WERI-Rb-1 (cell line): ENCODE measurements around the gene DEAF1.

ENCODE experiments used
- DNase-seq: peaks from one replicate; pipeline ENCODE4 v3.0.0-alpha.2; 2020
- H3K27ac ChIP-seq: fragments of 250-450 bp; sonication (Bioruptor Pico); 2 replicates; pipeline ENCODE4 v1.5.1; 2020; ENCODE audit warnings: mild to moderate bottlenecking, moderate library complexity
- H3K27me3 ChIP-seq: fragments of 250-450 bp; sonication (Bioruptor Pico); 2 replicates; pipeline ENCODE4 v1.5.1; 2021; ENCODE audit warnings: mild to moderate bottlenecking, low read depth, moderate library complexity; ENCODE audit not compliant: insufficient read depth, severe bottlenecking
- H3K36me3 ChIP-seq: fragments of 250-450 bp; sonication (Bioruptor Pico); 2 replicates; pipeline ENCODE4 v1.5.1; 2020; ENCODE audit warnings: mild to moderate bottlenecking, moderate library complexity
- H3K4me3 ChIP-seq: 2 replicates; pipeline ENCODE4 v1.5.1; 2011; ENCODE audit warnings: low read depth, mild to moderate bottlenecking, control low read depth, low read length
- H3K9me3 ChIP-seq: fragments of 250-450 bp; sonication (Bioruptor Pico); 2 replicates; pipeline ENCODE4 v1.5.1; 2021; ENCODE audit warnings: mild to moderate bottlenecking, moderate library complexity; ENCODE audit not compliant: severe bottlenecking
- CTCF ChIP-seq: IDR thresholded peaks from 2 replicates; pipeline ENCODE4 v1.5.1; 2011; ENCODE audit warnings: low read depth, mild to moderate bottlenecking, control low read depth, inconsistent platforms, low read length

The DEAF1 gene

GRCh38 chr11:680476-680875 lies 14.5 kb downstream of the DEAF1 start:
- no peak overlapping the region for H3K4me3 ChIP-seq
- H3K27ac ChIP-seq, result no peak overlapping the region
- H3K36me3 ChIP-seq, result peaks cover 71% of the 10 kb centered on the region
- no peak for DNase-seq
- no peaks in the 10 kb centered on the region for H3K27me3 ChIP-seq
- no peak for TF ChIP-seq CTCF
- H3K9me3 ChIP-seq, result no peaks in the 10 kb centered on the region

GRCh38 chr11:679271-680207 lies 15.5 kb downstream of the DEAF1 start:
- H3K36me3 ChIP-seq, result peaks cover 69% of the 10 kb centered on the region
- no peak overlapping the region for H3K4me3 ChIP-seq
- H3K9me3 ChIP-seq, result no peaks in the 10 kb centered on the region
- no peak overlapping the region for H3K27ac ChIP-seq
- no peaks in the 10 kb centered on the region for H3K27me3 ChIP-seq
- no peak for TF ChIP-seq CTCF
- no peak for DNase-seq

GRCh38 chr11:678297-678696 lies 16.7 kb downstream of the DEAF1 start:
- DNase-seq, result no peak
- Histone ChIP-seq H3K27ac (no peak overlapping the region), H3K4me3 (no peak overlapping the region), H3K27me3 (no peaks in the 10 kb centered on the region), H3K9me3 (no peaks in the 10 kb centered on the region), H3K36me3 (peaks cover 71% of the 10 kb centered on the region)
- TF ChIP-seq CTCF, result no peak

GRCh38 chr11:674406-674805 lies 20.6 kb downstream of the DEAF1 start:
- no peaks in the 10 kb centered on the region for H3K9me3 ChIP-seq
- no peak for TF ChIP-seq CTCF
- H3K36me3 ChIP-seq, result peaks cover 57% of the 10 kb centered on the region
- no peak overlapping the region for H3K27ac ChIP-seq
- no peak for DNase-seq
- H3K4me3 ChIP-seq, result no peak overlapping the region
- H3K27me3 ChIP-seq, result no peaks in the 10 kb centered on the region

GRCh38 chr11:673866-674265 lies 21.2 kb downstream of the DEAF1 start:
- H3K36me3 ChIP-seq, result peaks cover 57% of the 10 kb centered on the region
- no peak for DNase-seq
- H3K27ac ChIP-seq, result no peak overlapping the region
- H3K9me3 ChIP-seq, result no peaks in the 10 kb centered on the region
- no peaks in the 10 kb centered on the region for H3K27me3 ChIP-seq
- no peak for TF ChIP-seq CTCF
- H3K4me3 ChIP-seq, result no peak overlapping the region
